DOHH2 (cell line): ENCODE measurements around the gene CFAP73.

Experiments
- EZH2phosphoT487 ChIP-seq: fragments of 200-600 bp; sonication (generic); IDR thresholded peaks from 2 replicates; pipeline ENCODE4 v1.6.1; 2017; ENCODE audit warnings: borderline replicate concordance, mild to moderate bottlenecking, antibody characterized with exemption, low read length, moderate library complexity, mixed read lengths
- TF ChIP-seq, protein P1 (sequence below): fragments of 200-600 bp; sonication (generic); IDR thresholded peaks from one replicate; pipeline ENCODE4 v1.5.1; 2014; ENCODE audit warnings: antibody characterized with exemption, mild to moderate bottlenecking, low read depth, low read length; ENCODE audit not compliant: poor library complexity, severe bottlenecking

DNA sequence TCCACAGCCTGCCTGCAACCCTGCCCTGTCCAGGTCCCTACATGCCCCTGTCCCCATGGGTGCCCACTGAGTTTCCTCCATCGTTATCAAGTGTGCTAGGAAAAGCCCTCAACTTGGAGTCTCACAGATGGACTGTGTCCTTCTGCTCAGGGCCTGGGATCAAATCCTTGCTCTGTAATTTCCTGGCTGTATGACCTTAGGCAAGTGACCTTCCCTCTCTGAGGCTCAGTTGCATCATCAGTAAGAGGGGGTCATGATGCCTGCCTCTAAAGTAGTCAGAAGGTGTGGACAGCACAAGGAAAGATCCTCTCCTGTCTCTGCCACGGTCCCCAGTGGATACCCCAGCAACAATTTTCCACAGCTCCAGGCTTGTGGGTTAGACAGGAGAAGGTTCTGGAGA lies 36.1 kb upstream of the CFAP73 start:
- TF ChIP-seq, protein P1, sequence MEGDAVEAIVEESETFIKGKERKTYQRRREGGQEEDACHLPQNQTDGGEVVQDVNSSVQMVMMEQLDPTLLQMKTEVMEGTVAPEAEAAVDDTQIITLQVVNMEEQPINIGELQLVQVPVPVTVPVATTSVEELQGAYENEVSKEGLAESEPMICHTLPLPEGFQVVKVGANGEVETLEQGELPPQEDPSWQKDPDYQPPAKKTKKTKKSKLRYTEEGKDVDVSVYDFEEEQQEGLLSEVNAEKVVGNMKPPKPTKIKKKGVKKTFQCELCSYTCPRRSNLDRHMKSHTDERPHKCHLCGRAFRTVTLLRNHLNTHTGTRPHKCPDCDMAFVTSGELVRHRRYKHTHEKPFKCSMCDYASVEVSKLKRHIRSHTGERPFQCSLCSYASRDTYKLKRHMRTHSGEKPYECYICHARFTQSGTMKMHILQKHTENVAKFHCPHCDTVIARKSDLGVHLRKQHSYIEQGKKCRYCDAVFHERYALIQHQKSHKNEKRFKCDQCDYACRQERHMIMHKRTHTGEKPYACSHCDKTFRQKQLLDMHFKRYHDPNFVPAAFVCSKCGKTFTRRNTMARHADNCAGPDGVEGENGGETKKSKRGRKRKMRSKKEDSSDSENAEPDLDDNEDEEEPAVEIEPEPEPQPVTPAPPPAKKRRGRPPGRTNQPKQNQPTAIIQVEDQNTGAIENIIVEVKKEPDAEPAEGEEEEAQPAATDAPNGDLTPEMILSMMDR = no peak
- TF ChIP-seq EZH2phosphoT487 = no peak
